Endothelial cell (in vitro differentiated cells): ENCODE data around the gene ZNF277. TPM values are rescaled to one million over a fixed set of nuclear protein-coding genes. Genes with fewer than 3 reads are reported as not detected.

Source experiments
- DNase-seq: peaks from one replicate; pipeline ENCODE4 v3.0.0; 2021; ENCODE audit warnings: low spot score
- H3K27ac Mint-ChIP-seq: one replicate; pipeline ENCODE4 v1.8.0; 2021; ENCODE audit warnings: mixed read lengths, inconsistent platforms; ENCODE audit not compliant: unreplicated experiment
- H3K27me3 Mint-ChIP-seq: one replicate; pipeline ENCODE4 v1.8.0; 2021; ENCODE audit warnings: mild to moderate bottlenecking, moderate library complexity, mixed read lengths, inconsistent platforms; ENCODE audit not compliant: unreplicated experiment
- H3K36me3 Mint-ChIP-seq: one replicate; pipeline ENCODE4 v1.8.0; 2021; ENCODE audit warnings: mild to moderate bottlenecking, low read depth, mixed read lengths, inconsistent platforms; ENCODE audit not compliant: unreplicated experiment
- H3K4me1 Mint-ChIP-seq: one replicate; pipeline ENCODE4 v1.8.0; 2021; ENCODE audit warnings: mild to moderate bottlenecking, mixed read lengths, inconsistent platforms; ENCODE audit not compliant: unreplicated experiment
- H3K4me3 Mint-ChIP-seq: one replicate; pipeline ENCODE4 v1.8.0; 2021; ENCODE audit warnings: mild to moderate bottlenecking, mixed read lengths, inconsistent platforms; ENCODE audit not compliant: unreplicated experiment
- H3K9me3 Mint-ChIP-seq: one replicate; pipeline ENCODE4 v1.8.0; 2021; ENCODE audit warnings: mixed read lengths, inconsistent platforms; ENCODE audit not compliant: unreplicated experiment
- CTCF ChIP-seq: fragments of 200-600 bp; sonication (generic); IDR thresholded peaks from one replicate; pipeline ENCODE4 v1.5.0; 2021; ENCODE audit warnings: antibody characterized with exemption; ENCODE audit not compliant: unreplicated experiment
- total RNA-seq: library from RNA; stranded (reverse); fragmentation: NEBNext Ultra II Directional; extraction: Animal tissue kit (Norgen Biotek cat#: 25700); gene quantifications from one replicate; pipeline ENCODE4 v1.2.1, GENCODE V29; 2021; ENCODE audit not compliant: unreplicated experiment

ZNF277 gene
- total RNA-seq, 1 donor from 2014 or later = 26.1 TPM

DNA sequence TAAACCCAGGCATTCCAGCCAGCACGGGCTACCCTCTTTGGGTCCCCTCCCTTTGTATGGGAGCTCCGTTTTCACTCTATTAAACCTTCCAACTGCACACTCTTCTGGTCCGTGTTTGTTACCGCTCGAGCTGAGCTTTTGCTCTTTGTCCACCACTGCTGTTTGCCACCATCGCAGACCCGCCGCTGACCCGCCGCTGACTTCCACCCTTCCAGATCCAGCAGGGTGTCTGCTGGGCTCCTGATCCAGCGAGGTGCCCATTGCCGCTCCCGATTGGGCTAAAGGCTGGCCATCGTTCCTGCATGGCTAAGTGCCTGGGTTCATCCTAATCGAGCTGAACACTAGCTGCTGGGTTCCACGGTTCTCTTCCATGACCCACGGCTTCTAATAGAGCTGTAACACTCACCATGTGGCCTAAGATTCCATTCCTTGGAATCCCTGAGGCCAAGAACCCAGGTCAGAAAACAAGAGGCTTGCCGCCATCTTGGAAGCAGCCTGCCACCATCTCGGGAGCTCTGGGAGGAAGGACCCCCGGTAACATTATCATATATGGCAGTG, 14.5 kb downstream of the ZNF277 start:
- TF ChIP-seq CTCF = no peak
- no peaks in the 10 kb centered on the region for H3K4me1 Mint-ChIP-seq
- no peak overlapping the region for H3K27ac Mint-ChIP-seq
- DNase-seq = no peak
- no peak overlapping the region for H3K4me3 Mint-ChIP-seq
- H3K9me3 Mint-ChIP-seq = no peaks in the 10 kb centered on the region
- no peaks in the 10 kb centered on the region for H3K36me3 Mint-ChIP-seq
- no peaks in the 10 kb centered on the region for H3K27me3 Mint-ChIP-seq

GRCh38 chr7:112223310-112223709, 16.8 kb downstream of the ZNF277 start:
- DNase-seq = no peak

GRCh38 chr7:112224186-112224585, 17.7 kb downstream of the ZNF277 start:
- no peak for DNase-seq
- no peak overlapping the region for H3K4me3 Mint-ChIP-seq
- H3K9me3 Mint-ChIP-seq = no peaks in the 10 kb centered on the region
- no peak overlapping the region for H3K27ac Mint-ChIP-seq
- H3K36me3 Mint-ChIP-seq = no peaks in the 10 kb centered on the region
- TF ChIP-seq CTCF = no peak
- H3K4me1 Mint-ChIP-seq = no peaks in the 10 kb centered on the region
- H3K27me3 Mint-ChIP-seq = no peaks in the 10 kb centered on the region

More at GRCh38 chr7:112223310-112223709, 16.8 kb downstream of the ZNF277 start:
- no peak overlapping the region for H3K27ac Mint-ChIP-seq
- H3K4me3 Mint-ChIP-seq = peak overlapping the region; percentile 15
- TF ChIP-seq CTCF = no peak
- H3K9me3 Mint-ChIP-seq = no peaks in the 10 kb centered on the region
- H3K36me3 Mint-ChIP-seq = no peaks in the 10 kb centered on the region
- no peaks in the 10 kb centered on the region for H3K27me3 Mint-ChIP-seq
- H3K4me1 Mint-ChIP-seq = no peaks in the 10 kb centered on the region

DNA sequence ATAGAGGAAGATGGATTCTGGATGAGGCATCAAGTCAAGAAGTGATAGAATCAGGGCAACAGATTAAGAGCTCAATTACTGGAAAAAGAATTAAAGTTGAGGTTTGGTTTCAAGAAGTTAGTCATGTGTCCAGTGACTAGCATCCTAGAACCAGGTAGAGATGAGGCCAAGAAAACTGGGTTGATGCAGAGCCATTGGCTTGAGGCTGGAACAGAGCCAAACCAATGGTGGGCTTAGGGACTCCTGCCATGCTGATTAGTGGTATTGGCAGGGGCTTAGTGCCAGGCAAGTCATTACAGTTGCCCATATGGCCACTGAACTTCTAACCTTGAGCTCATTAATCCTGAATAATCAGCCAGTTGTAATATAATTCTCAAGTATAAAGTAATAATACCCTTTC, 18.5 kb downstream of the ZNF277 start:
- no peaks in the 10 kb centered on the region for H3K36me3 Mint-ChIP-seq

More for the DNA sequence above, 18.5 kb downstream of the ZNF277 start:
- TF ChIP-seq CTCF = no peak
- DNase-seq = no peak
- Mint-ChIP-seq H3K4me1 (no peaks in the 10 kb centered on the region), H3K27ac (no peak overlapping the region), H3K9me3 (no peaks in the 10 kb centered on the region), H3K27me3 (no peaks in the 10 kb centered on the region), H3K4me3 (no peak overlapping the region)
